Measurements from ENCODE around the gene FADS6. TPM values are rescaled to one million over a fixed set of nuclear protein-coding genes. Genes with fewer than 3 reads are reported as not detected.
A peak's percentile ranks its signal among the peaks of the same experiment; 100 is the strongest.

Gene FADS6
- polyA plus RNA-seq, 3 donors, result 0.53 to 0.83 (median 0.68) TPM

DNA sequence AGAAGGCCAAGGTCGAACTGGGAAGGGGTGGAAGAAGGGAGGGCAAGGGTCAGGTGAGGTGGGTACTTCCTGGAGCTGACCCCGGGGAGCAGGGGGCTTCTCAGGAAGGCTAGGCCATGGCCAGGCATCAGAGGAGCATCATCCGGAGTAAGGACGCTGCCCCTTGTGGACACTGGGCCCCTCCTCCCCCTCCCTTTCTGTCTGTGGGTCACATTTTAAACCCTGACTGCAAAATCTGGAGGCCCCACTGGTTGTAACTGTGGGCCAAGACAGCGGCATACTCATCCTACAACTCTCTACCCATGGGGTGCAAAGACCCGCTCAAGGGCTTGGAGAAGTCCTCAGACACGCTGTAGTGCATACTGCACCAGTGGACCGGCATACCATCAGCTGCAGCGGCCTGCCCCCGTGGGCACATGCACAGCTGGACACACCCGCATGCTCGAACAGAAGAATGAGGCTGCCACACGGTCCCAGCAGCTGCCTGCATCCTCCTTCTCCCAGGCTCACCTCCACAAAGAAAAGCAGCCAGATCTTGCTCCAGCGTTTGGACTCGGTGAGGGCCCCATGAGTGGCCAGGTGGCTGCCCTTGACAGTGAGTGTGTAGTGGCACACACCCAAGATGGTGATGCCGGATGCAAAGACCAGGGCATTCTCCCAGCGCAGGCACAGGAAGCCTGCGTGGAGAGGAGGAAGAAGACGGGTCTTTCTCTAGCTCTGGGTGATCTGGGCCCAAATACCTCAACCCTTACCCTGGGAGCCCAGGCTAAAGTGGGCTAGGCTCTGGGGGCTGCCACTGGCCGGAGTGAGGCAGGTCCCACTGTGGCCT is 1.2 kb downstream of the FADS6 start:
- DNase-seq, result no peak

DNA sequence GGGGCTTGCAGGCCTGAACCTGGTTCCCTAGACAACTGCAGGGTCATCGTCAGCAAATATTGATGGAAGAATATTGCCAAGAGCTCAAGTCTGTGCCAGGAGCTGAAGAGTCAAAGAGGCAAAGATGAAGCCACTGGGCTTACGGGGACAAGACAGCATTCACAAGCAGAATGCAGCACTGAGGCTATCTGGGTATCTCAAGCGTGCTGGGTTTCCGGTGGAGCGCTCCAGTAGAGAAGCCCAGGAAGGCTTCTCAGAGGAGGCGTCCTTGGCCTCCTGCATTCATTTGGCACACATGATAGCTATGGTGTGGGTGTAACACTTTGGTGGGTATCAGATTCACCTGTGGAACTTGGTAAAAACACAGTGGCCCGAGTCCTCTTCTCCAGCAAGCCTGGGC is 2.9 kb downstream of the FADS6 start:
- no peak for DNase-seq

DNA sequence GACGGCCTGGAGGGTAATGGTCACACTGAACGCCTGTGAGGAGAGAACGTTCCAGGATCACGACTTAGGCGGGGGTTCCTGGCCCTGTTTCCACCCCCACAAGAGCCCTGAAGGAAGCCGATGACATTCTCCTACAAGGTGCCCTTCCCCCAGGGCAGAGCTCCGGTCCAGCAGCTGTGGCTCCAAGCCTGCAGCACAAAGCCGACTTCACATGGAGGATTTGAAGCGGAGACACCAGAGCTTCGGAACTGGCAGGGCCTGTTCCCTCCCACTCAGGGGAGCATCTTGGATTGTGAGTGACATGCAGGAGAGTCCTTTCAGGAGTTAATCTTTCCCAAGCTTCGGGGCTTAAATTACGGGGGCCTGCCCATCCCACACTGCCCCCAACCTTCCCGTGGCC is 5.0 kb downstream of the FADS6 start:
- peak; percentile 38 for DNase-seq

DNA sequence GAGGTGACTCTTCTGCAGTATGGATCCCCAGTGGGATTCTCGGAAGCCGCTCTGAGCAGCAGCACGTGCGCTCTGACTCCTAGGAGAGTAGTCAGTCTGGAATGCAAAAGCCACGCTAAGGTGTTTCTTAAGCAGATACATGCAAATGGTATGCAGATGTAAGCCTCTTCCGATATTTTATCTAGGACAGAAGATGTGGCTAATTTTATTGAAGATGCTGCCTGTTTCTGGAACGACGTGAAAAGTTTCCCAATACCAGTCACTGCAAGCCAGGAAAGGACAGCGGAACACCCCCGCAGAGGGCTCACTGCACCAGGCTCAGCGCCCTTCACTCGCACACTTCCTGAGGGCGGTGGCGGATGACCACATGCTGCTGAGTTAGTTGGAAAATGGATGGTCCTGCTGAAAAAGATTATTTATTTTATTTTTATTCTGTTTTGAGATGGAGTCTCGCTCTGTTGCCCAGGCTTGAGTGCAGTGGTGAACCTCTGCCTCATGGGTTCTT is 10.1 kb downstream of the FADS6 start:
- DNase-seq, result no peak

DNA sequence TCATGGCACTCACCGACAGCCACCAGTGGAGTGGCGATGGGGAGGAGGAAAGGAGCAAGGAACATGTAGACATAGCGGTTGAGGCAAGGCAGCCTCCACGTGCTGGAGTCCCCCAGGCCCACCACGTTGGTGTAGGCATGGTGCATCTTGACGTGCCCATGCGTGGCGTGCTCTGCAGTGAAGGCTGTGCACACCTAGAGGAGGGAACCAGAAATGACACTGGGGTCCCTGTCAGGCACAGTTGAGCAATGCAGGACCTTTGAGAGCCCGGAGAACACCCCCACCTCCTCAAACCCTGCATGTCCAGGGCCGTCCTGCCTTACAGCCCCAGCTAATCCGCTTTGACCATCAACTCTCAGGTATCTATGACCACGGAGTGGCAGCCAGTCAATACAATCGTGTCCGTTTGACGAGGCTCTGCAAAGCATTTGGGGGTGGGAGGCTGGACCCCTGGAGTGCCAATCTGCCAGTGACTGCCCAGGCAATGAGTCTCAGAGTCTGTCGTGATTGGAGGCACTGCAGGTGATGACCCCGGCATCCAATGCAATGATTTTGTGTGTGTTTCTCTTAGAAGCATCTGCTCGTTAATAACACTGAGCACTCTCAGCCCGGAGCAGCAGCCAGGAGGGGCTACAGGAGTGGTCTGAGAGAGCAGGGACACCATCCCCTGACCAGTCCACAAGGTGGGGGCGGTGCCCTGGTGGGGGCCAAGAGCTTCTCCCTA is 10.8 kb downstream of the FADS6 start:
- DNase-seq, result no peak

DNA sequence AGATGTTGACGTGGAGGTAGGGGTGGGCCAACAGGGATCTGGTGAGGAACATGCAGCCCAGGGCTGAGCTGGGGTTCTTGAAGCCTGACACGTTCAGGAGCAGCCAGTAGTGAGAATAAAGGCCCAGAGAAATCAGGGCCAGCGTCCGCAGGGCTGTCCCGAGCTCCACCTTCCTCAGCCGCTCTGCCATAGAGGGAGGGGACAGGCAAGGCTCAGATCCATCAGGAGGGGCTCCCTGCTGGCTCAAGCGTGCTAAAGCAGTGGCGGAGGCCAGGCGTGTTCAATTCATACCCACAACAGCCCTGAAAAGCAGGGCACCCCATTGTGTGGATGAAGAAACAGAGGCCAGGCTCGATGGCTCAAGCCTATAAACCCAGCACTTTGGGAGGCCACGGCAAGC is 12.4 kb downstream of the FADS6 start:
- no peak for DNase-seq

DNA sequence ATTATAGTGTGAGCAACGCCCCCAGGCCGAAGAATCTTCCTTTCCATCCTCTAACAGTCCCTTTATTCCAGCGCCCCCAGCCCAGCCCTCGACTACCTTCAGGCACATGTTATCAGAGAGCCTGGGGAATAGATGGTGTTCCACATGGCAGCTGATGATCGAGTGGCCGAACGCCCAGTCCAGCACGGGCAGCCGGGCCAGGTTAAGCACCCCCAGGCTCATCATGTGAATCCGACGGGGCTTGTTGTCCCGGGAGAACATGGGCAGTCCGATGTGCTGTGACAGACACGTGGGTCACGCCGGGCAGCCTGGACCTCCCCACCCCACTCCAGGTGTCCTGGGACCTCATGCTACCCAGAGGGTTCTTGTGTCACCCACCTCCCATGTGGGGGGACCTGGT is 14.1 kb downstream of the FADS6 start:
- no peak for DNase-seq

DNA sequence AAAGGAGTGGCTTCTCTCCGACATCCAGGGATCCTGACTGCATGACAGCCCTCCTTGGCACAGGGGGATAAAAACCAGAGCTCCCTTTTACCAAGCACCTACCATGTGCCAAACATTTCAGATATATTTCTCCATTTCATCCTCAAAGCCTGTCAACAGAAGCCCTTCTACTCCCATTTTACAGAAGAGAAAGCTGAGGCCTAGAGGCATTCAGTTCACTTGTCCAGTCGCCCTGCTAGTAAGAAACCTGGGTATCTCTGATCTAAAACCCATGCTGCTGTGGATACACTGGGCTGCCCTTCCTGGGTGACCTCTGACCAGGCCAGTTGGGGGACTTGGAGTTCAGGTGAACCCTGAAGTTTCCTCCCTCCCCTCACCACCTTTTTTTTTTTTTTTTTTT is 14.8 kb downstream of the FADS6 start:
- DNase-seq, result no peak

DNA sequence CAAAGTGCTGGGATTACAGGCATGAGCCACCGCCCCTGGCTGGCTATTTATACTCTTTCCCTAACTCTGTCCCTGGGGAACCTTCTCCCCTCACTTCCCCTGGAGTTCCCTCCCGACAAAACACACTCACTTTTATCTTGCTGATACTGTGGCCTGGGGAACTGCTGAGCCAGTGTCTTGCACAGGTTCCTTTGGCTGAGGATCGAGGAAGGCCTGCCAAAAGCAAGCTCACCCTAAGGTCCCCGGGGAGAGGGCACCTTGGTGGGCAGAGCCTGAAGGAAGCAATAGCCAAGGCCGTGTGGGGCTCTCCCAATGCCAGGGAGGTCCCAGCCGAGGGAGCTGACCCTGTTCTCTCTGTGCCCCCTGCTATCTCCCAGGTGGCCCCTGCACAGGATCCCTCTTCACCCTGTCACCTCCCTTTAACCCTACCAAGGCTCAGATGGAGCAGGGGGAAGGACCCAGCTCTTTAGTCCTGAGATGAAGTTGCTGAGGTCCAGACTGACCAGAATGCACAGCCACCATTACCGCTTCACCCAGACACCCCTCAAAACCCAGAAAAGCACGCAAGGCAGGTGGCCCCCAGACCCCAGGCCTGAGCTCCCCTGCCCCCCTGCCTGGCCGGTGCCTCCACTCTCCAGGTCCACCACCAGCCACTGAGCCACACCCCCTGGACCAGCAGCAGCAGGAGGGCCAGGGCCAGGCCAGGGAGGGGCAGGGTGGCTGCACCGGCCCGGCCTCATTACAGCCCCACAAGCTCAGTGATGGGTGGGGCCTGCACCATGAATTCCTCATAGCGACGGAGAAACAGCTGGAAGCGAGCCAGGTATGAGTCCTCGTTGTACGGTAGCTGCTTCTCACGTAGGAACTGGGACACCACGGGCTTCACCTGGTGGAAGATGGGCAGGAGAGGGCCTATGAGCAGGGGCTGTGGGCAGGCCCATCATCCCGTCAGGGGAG is 15.6 kb downstream of the FADS6 start:
- no peak for DNase-seq

DNA sequence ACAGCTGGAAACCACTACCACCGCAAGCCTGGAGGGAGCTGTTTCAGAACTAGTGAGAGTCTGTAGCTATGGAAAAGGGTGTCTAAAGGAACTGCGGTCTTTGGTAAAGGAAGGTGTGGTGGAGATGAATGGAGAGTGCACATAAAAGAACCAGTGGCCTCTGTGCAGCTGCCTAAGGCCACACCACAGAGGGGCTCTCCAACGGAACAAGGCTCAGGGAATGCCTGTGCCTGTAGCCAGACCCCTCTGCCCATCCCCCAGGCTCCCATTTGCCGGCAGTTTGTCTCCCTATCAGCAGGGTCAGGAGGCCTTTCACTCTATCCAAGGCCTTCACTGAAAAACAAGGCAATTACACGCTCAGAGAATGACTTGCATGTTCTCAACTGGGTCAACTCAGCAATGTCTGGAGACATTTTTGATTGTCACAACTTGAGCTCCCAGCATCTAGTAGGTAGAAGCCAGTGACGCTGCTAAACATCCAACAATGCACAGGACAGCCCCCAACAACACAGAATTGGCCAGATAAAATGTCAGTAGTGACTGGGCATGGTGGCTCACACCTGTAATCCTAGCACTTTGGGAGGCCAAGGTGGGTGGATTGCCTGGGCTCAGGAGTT is 17.3 kb downstream of the FADS6 start:
- no peak for DNase-seq

DNA sequence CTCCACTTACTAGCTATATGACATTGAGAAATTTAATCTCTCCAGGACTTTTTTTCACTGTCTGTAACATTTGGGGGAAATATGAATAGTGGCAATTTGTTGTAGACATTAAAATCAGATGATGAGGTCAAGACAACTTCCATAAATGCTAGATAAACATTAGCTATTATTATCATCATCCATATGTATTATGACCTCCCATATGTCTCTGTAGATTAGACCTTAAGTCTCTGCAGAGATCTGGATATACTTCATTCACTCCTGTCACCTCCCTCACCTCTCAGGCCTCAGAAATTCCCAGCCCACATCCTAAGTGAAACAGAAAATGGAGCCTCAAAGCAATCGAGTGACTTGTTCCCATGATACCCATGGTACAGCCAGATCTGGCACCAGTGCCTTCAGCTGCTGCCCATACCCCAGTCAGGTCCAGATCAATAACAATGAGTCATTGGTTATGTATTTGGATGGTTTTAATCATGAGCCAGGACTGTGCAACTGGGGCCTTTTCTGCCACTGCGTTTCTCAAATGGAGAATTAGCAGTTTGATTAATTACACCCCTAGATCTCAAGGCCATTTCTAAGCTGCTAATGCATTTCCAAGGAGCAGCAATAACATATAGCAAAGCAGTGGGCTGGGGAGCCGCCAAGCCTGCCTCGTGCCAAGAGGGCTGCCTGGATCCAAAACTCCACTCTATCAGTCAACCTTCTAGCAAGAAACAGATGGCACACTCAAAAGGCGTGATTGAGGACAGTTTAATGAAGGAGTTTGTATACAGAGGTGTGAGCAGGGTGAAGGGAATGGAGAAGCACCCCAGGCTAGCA is 18.1 kb downstream of the FADS6 start:
- DNase-seq, result no peak

DNA sequence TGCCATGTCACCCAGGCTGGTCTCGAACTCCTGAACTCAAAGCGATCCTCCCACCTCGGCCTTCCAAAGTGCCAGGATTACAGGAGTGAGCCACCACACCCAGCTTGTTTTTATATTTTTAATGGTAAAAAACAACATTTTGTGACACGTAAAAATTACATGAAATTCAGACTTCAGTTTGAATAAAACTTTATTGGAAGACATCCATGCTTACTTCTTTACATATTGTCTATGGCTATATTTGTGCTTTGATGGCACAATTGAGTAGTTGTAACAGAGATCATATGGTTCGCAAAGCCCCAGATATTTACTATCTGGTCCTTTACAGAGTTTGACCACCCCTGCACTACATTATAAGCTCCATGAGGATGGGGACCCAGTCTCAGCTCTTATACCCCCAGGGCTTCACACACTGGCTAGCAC is 18.8 kb downstream of the FADS6 start:
- no peak for DNase-seq

DNA sequence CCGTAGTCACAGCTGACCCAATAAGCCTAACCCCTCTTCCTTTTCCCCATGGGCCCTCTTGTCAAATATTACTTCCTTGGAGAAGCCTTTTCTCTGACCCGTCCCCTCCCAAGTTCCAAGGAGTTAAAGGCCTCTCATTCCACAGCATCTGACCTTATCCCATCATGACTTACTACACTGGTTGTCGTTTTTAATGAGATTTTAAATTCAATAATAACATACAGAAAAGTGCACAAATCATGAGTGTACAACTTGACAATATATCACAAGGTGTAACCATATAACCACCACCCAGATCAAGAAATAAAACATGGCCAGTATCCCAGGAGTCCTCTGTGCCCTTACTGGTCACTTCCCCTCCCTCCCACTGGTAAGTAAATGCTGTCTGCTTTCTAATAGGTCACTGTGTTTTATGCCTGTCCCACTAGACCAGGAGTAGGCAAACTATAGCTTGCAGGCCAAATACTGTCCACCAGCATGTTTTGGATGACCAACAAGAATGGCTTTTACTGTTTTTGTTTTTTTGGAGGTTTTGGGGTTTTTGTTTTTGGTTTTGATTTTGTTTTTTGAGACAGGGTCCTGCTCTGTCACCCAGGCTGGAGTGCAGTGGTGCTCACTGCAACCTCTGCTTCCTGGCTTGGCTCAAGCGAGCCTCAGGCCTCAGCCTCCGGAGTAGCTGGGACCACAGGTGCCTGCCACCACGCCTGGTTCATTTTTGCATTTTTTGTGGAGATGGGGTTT is 19.4 kb downstream of the FADS6 start:
- DNase-seq, result no peak

DNA sequence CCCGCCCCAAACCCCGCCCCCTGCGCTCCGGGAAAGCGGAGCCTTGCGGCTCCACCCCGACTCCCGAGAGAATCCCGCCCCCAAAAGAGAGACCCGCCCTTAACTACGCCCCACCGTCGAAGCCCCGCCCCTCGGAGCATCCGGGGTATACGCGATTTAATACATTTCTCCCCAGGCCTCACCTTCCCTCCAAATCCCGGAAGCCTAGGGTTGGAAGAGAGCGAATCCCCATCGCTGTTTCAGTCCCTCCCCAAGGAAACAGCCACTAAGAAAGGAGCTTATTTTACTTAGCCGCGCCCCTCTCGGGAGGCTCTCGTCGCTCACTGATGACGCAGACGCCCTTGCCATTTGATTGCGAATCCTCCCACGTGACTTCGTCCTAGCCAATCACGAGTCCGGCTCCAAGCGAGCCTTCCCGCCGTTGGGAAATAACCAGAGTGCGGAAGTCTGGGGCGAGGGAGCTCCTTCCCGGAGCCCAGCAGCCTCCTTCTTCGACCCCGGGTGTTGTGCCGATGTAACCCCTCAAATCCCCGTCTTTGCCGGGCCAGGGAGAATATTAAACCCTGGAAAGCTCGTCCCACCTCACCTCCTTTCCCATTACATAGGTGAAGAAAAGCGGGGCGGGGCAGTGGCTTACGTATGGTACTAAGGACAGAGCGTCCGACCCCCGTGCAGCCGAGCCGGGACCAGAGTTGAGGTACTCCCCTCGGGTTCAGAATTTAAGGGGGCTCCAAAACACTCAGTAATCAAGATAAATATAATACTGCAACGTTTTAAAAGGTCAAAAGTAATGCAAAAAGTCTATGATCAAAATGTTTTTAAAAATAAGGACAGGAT is 20.2 kb downstream of the FADS6 start:
- peak; percentile 100 for DNase-seq

DNA sequence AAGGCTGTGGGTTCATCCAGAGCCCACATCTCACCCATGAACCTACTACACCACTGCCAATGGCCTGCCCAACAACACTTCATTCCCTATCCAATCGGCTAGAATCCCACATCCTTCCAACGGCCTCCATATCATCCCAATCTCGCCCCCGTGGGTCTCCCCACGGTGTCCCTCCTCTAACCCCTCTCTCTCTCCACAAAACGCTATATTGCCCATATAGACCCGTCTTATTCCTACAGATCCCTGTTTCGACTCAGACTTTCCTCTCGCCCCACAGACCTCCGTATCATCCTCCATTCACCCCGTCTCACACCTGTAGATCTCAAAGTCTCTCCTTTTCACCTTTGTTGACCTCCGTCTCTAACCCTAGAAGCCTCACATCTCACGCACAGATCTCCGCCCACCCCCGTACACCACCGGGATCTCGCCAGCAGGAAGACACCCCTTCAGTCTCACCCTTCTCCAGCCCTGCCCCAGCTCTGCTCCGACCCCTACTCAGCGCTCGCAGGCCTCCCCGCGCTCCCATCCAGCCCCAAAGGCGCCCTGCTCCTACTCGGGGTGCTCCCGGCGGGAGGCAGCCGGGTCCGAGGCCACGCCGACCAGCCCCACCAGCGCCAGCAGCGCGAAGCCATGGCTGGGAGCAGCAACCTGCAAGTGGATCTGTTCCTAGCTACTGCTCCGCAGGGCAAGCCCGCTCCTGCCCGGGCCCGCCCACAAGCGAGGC is 21.0 kb downstream of the FADS6 start, which contains the start of gene FDXR:
TSS of gene FDXR (minus strand) at position 682 of the 724 bp plus-strand sequence. CDS start at position 632, 50 bp downstream.
- DNase-seq, result no peak

DNA sequence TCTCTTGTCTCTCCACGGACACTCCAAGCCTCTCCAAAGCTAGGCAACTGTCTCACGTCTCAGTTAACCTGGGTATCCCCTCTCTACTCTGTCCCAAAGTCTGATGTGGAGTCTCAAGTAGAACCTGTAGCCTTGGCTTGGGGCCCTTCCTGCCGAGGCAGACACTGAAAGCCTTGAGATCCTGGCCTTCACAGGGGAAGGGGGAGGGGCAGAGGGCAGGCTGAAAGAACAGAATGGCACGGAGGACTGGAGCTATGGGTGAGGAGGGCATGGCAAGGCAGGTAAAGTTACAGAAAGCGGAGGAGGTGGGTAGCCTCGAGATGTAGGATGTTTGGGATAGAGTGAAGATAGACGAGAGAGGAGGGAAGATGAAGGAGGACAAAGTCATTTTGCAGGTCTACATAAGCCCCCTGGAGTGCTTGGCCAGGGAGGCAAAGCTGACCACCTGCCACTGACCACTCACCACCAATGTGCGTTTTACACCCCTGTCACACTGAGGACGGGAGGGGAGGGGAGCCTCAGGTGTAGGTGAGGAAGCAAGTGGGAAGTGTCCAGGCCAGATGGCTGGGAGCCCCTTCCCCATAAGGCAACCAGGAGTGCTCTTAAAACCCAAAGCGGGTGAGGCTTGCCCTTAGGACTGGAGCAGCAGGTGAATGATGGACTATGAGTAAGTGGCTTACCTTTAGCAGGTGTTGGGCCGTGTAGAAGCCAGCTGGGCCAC is 21.9 kb downstream of the FADS6 start:
- no peak for DNase-seq

DNA sequence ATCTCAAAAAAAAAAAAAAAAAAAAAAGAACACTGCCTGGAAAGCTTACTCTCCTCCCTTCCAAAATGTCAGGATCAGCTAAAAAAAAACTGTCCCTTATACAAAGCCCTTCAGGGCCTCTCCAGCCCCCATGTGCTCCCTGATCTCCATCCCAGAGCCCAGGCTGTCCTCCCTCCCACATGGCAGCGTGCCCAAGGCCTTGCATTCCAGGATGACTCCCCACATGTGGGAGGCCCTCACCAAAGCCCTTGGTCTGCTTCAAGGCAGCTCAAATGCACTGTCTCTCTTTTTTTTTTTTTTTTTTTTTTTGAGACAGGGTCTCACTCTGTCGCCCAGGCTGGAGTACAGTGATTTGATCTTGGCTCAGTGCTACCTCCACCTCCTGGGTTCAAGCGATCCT is 22.9 kb downstream of the FADS6 start:
- DNase-seq, result no peak

Measured in renal pelvis (tissue), 4 donors.